ENCODE measurements around the gene DYNC1I1.

The DYNC1I1 gene

DNA sequence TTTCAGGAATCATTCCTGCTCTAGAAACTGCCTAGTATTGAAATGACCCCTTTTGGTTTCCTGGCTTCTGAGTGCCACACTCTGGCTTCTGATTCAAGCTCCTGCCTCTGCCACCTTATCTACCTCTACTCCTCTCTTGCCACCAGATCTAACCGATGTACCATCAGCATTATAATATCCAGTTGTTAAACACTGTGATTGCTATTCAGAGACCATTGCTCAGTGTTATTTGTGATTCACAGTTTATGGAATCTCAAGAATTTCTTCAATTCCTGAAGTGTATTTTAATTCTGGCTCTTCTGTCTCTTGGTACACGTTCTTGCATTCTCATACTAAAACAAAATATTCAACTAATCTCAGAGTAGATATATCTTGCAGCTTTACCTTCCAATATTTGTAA lies 88.7 kb downstream of the DYNC1I1 start:
- WGBS, 2 experiments (ENCODE audit: insufficient coverage in 2 of 2): no CpG with 5 or more reads among the region's 2 CpGs
- Histone ChIP-seq H3K4me1 (ENCODE audit: control insufficient read depth, insufficient read depth, low read length, poor library complexity, severe bottlenecking) (peaks cover 10% of the 10 kb centered on the region), H3K27ac (ENCODE audit: low read depth, low read length, severe bottlenecking) (peak overlapping the region; percentile 18), H3K4me3 (ENCODE audit: extremely low read depth, insufficient read depth, low read length, poor library complexity, severe bottlenecking) (no peak overlapping the region), H3K9me3 (ENCODE audit: control insufficient read depth, low read length) (no peaks in the 10 kb centered on the region), H3K36me3 (ENCODE audit: control insufficient read depth, insufficient read depth, low read length) (no peaks in the 10 kb centered on the region)

DNA sequence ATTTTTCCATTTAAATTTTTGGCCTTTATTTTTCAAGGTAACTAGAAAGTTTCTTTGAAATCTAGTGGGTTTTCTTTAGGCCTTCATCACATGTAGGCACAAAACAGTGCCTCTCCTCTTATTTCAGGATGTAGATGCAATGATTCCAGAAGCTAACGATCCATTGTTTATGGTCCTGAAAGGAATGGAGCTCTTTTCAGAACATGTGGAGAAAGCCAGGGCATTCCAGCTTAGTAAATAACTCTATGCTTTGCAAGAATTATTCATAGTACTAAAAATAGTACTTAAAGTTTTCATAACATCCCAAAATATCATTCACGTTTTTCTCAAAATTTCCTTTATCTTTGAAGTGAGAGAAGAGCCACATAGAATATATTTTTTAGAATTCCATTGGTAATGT lies 91.3 kb downstream of the DYNC1I1 start:
- peaks cover 10% of the 10 kb centered on the region for H3K4me1 ChIP-seq (ENCODE audit: control insufficient read depth, insufficient read depth, low read length, poor library complexity, severe bottlenecking)
- no peak overlapping the region for H3K4me3 ChIP-seq (ENCODE audit: extremely low read depth, insufficient read depth, low read length, poor library complexity, severe bottlenecking)
- H3K9me3 ChIP-seq (ENCODE audit: control insufficient read depth, low read length): no peaks in the 10 kb centered on the region
- no CpG with 5 or more reads among the region's 2 CpGs for WGBS, 2 experiments (ENCODE audit: insufficient coverage in 2 of 2)
- H3K27ac ChIP-seq (ENCODE audit: low read depth, low read length, severe bottlenecking): no peak overlapping the region
- no peaks in the 10 kb centered on the region for H3K36me3 ChIP-seq (ENCODE audit: control insufficient read depth, insufficient read depth, low read length)

DNA sequence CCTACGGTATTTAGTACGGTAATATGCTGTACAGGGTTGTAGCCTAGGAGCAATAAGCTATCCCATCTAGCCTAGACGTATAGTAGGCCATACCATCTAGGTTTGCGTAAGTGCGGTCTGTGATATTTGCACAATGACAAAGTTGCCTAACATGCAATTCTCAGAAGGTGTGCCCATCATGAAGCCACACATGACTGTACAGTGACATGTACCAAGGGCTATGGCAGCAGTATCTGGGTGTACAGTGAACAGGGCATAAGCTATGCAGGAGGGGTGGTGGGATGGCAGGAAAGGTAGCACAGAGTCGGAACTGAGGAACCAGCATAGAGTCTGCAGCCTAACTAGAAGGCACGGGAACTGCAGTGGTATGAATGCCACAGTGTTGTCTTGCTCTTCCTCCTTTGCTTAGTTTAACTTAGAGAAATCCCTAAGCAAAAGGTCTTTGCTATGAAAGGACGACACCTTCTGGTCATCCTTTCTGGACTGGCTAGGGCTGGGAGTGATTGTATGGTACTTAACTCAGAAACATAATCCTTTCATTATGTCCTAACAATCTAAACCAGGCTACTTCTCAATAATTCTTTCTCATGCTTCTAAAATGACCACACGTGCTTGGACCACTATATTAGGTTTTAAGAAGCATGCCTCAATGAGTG lies 93.5 kb downstream of the DYNC1I1 start:
- no peaks in the 10 kb centered on the region for H3K9me3 ChIP-seq (ENCODE audit: control insufficient read depth, low read length)
- no peaks in the 10 kb centered on the region for H3K36me3 ChIP-seq (ENCODE audit: control insufficient read depth, insufficient read depth, low read length)
- H3K4me1 ChIP-seq (ENCODE audit: control insufficient read depth, insufficient read depth, low read length, poor library complexity, severe bottlenecking): peaks cover 6% of the 10 kb centered on the region
- H3K4me3 ChIP-seq (ENCODE audit: extremely low read depth, insufficient read depth, low read length, poor library complexity, severe bottlenecking): no peak overlapping the region
- WGBS, 2 experiments (ENCODE audit: insufficient coverage in 2 of 2): 84 to 88% methylated on average over 7 of the region's 9 CpGs
- H3K27ac ChIP-seq (ENCODE audit: low read depth, low read length, severe bottlenecking): no peak overlapping the region

DNA sequence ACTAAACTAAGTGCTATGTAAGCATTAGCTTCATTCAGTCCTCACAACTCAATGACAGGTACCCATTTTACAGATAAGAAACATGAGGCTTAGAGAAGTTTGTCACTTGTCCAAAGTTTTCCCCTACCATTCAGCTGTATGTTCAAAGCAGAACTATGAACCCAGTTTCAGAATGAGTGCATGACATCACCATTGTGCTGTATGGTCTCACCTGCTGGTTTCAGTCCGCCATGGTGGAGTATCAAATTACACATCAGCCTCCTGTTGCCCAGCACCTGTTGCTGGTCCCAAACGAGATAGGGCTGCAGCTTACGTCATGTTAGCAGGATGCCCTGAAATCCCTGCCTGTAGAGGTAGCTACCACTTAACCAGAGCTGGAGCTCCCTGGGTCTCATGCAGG lies 95.0 kb downstream of the DYNC1I1 start:
- Histone ChIP-seq H3K4me1 (ENCODE audit: control insufficient read depth, insufficient read depth, low read length, poor library complexity, severe bottlenecking) (no peaks in the 10 kb centered on the region), H3K4me3 (ENCODE audit: extremely low read depth, insufficient read depth, low read length, poor library complexity, severe bottlenecking) (no peak overlapping the region), H3K36me3 (ENCODE audit: control insufficient read depth, insufficient read depth, low read length) (no peaks in the 10 kb centered on the region), H3K9me3 (ENCODE audit: control insufficient read depth, low read length) (no peaks in the 10 kb centered on the region), H3K27ac (ENCODE audit: low read depth, low read length, severe bottlenecking) (no peak overlapping the region)
- WGBS, 2 experiments (ENCODE audit: insufficient coverage in 2 of 2): 81 to 85% methylated on average over 3 of the region's 3 CpGs

DNA sequence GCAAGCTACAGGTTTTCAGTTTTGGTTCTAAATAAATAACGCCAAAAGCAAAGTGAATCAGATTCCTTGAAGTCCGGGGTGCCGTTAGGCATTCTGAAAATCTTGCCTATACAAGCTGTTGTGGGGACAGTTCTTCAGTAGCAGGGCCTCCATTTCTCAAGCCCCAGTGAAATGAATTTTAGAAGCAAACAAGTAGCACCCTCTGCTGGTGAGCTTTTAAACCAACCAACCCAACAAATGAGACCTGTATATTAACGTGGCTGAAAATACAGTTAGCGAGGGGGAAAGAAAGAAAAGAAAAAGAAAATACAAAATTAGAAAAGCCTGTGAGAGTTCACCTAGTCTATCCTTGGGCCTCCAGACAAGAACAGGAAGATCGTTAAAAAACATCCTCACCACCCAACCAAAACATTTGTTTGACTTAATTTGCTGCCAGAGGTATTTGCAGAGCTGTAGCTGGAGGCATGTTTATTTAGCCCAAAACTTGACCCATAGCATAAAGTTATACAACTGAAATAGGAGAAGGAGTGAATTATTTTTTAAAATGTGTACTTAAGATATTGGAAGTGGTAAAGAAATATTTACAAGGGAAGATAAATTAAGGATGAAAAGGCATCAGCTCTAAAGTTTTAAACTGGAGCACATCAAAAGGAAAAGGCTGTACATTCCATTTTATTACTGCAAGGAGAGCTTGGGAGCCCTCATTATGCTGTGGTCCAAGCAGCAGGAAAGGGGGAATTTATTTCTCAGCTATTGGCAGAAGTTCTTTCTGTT lies 98.9 kb downstream of the DYNC1I1 start:
- WGBS, 2 experiments (ENCODE audit: insufficient coverage in 2 of 2): 34 to 36% methylated on average over 3 of the region's 6 CpGs
- Histone ChIP-seq H3K27ac (ENCODE audit: low read depth, low read length, severe bottlenecking) (no peak overlapping the region), H3K4me3 (ENCODE audit: extremely low read depth, insufficient read depth, low read length, poor library complexity, severe bottlenecking) (no peak overlapping the region), H3K36me3 (ENCODE audit: control insufficient read depth, insufficient read depth, low read length) (peaks cover 5% of the 10 kb centered on the region), H3K4me1 (ENCODE audit: control insufficient read depth, insufficient read depth, low read length, poor library complexity, severe bottlenecking) (no peaks in the 10 kb centered on the region), H3K9me3 (ENCODE audit: control insufficient read depth, low read length) (no peaks in the 10 kb centered on the region)

DNA sequence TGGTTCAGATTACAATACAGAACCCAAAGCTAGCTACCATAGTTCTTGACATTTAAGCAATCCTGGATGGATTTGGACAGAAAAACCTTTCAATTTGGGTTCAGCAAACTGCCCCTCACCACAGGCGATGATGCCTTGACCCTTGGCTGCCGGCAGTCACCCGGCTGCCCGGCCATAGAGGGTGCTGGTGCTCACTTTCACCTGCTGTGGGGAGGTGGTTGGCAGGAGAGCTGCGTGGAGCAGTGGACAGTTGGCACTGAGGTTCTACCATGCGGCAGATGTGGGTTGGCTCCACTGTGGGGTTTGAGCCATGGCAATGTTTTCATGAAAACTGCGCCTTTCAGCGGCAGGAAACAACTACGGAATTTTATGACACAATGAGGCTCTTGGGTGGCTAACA lies 99.5 kb downstream of the DYNC1I1 start:
- Histone ChIP-seq H3K27ac (ENCODE audit: low read depth, low read length, severe bottlenecking) (no peak overlapping the region), H3K9me3 (ENCODE audit: control insufficient read depth, low read length) (no peaks in the 10 kb centered on the region), H3K4me1 (ENCODE audit: control insufficient read depth, insufficient read depth, low read length, poor library complexity, severe bottlenecking) (no peaks in the 10 kb centered on the region), H3K36me3 (ENCODE audit: control insufficient read depth, insufficient read depth, low read length) (peaks cover 5% of the 10 kb centered on the region), H3K4me3 (ENCODE audit: extremely low read depth, insufficient read depth, low read length, poor library complexity, severe bottlenecking) (no peak overlapping the region)
- 91 to 95% methylated on average over 7 to 8 of the region's 9 CpGs for WGBS, 2 experiments (ENCODE audit: insufficient coverage in 2 of 2)

DNA sequence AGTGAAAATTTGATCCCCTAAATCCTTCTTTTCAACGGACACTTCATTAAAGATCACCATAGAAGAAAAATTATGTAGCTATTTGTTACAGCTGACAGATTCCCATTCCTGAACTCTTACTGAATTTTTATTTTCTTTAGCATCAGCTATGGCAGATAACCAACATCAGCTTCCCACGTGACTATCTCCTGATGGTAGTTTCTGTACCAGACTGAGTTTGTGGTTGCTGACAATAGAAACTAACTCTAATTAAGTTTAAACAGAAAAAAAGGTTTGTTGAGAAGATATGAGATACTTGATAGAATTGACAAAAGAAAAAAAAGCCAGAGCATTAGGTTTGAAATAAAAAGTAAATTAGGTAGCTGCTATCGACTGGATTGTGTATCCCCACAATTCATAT lies 101.8 kb downstream of the DYNC1I1 start:
- H3K4me1 ChIP-seq (ENCODE audit: control insufficient read depth, insufficient read depth, low read length, poor library complexity, severe bottlenecking): no peaks in the 10 kb centered on the region
- H3K27ac ChIP-seq (ENCODE audit: low read depth, low read length, severe bottlenecking): no peak overlapping the region
- peaks cover 5% of the 10 kb centered on the region for H3K36me3 ChIP-seq (ENCODE audit: control insufficient read depth, insufficient read depth, low read length)
- H3K4me3 ChIP-seq (ENCODE audit: extremely low read depth, insufficient read depth, low read length, poor library complexity, severe bottlenecking): no peak overlapping the region
- peaks cover 8% of the 10 kb centered on the region for H3K9me3 ChIP-seq (ENCODE audit: control insufficient read depth, low read length)
- no CpG with 5 or more reads among the region's 3 CpGs for WGBS, 2 experiments (ENCODE audit: insufficient coverage in 2 of 2)

DNA sequence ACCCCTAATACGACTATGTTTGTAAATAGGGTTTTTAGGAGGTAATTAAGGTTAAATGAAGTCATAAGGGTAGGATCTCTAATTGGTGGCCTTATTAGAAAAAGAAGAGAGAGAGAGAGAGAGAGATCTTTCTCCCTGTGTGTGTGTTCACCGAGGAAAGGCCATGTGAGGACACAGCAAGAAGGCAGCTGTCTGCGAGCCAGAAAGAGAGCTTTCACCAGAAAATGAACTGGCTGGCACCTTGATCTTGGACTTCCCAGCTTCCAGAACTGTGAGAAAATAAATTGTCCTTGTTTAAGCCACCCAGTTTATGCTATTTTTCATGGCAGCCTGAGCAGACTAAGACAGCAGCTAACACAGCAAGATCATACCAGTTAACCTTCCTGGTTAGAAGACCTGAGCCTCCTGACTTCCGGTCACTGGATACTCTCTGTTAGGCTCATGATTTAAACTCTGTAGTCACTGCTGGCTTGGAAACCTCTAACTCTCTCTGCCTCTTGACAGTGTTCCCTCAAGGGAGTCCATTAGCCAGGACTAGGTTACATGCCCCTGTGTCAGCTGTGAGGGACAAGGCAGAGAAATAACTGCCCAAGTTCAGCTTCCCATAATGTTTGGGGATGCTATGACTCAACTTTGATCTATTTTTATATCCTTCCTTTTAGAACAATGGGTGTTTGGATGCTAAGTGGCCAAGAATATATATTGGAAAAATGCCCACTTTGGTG lies 102.3 kb downstream of the DYNC1I1 start:
- H3K4me1 ChIP-seq (ENCODE audit: control insufficient read depth, insufficient read depth, low read length, poor library complexity, severe bottlenecking): no peaks in the 10 kb centered on the region
- H3K9me3 ChIP-seq (ENCODE audit: control insufficient read depth, low read length): peaks cover 8% of the 10 kb centered on the region
- no peak overlapping the region for H3K27ac ChIP-seq (ENCODE audit: low read depth, low read length, severe bottlenecking)
- peaks cover 5% of the 10 kb centered on the region for H3K36me3 ChIP-seq (ENCODE audit: control insufficient read depth, insufficient read depth, low read length)
- H3K4me3 ChIP-seq (ENCODE audit: extremely low read depth, insufficient read depth, low read length, poor library complexity, severe bottlenecking): no peak overlapping the region
- 86 to 100% methylated on average over 1 to 3 of the region's 4 CpGs for WGBS, 2 experiments (ENCODE audit: insufficient coverage in 2 of 2)

DNA sequence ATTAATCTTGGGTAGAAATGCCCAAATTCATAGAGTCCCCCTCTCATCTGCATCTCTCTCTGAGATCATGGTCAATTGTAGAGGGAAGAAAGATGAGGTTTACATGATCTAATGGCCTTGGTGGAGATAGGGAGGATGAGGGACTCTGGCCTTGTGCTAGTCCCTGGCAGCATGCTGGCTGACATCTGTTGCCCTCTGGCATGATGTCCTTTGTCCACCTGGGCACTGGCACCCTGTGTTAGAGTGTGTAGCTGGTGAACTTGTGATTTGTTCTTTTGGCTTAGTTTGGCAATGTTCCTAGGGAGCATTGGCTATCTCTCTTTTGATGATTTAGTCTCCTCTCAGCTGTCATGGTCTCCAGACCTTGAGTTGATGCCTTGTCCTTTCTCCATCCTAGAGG lies 103.2 kb downstream of the DYNC1I1 start:
- Histone ChIP-seq H3K4me1 (ENCODE audit: control insufficient read depth, insufficient read depth, low read length, poor library complexity, severe bottlenecking) (no peaks in the 10 kb centered on the region), H3K9me3 (ENCODE audit: control insufficient read depth, low read length) (peaks cover 8% of the 10 kb centered on the region), H3K36me3 (ENCODE audit: control insufficient read depth, insufficient read depth, low read length) (peaks cover 5% of the 10 kb centered on the region), H3K4me3 (ENCODE audit: extremely low read depth, insufficient read depth, low read length, poor library complexity, severe bottlenecking) (no peak overlapping the region), H3K27ac (ENCODE audit: low read depth, low read length, severe bottlenecking) (no peak overlapping the region)

DNA sequence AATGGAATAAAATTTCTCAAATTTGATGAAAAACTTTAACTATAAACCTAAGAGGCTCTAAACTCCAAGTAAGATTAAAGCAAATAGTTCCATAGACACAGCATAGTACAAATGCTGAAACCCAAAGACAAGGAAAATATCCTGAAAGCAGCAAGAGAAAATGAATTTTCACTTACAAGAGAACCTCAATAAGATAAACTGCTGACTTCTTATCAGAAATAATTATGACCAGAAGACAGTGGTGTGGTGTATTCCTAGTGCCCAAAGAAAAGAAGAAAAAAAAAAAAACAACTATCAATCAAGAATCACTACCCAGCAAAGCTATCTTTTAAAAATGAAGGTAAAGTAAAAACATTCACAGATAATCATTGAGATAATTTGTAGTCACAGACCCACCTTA lies 106.3 kb downstream of the DYNC1I1 start:
- H3K4me3 ChIP-seq (ENCODE audit: extremely low read depth, insufficient read depth, low read length, poor library complexity, severe bottlenecking): no peak overlapping the region
- H3K36me3 ChIP-seq (ENCODE audit: control insufficient read depth, insufficient read depth, low read length): peaks cover 5% of the 10 kb centered on the region
- no peaks in the 10 kb centered on the region for H3K4me1 ChIP-seq (ENCODE audit: control insufficient read depth, insufficient read depth, low read length, poor library complexity, severe bottlenecking)
- H3K27ac ChIP-seq (ENCODE audit: low read depth, low read length, severe bottlenecking): no peak overlapping the region
- peaks cover 8% of the 10 kb centered on the region for H3K9me3 ChIP-seq (ENCODE audit: control insufficient read depth, low read length)

DNA sequence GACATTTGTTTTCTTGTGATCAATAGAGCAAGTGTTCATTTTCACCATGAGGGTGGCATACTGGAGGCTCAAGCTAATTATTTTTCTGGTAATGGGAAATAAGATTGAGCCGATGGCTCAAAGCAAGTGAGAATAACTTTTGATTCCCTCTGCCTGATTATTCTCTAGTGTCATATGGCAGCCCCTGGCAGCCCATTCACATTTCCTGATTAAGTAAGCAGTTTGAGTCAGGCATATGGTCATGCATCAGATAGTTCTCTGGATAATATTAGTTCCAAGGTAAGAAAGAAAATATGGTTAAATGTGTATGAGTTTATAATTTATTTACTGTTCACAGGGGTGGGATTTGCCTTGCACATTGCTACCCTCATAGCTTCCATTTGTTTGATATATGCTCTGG lies 109.2 kb downstream of the DYNC1I1 start:
- 100% methylated on average over 1 of the region's 1 CpG; no CpG with 5 or more reads in 1 of the 2 experiments for WGBS, 2 experiments (ENCODE audit: insufficient coverage in 2 of 2)
- H3K27ac ChIP-seq (ENCODE audit: low read depth, low read length, severe bottlenecking): no peak overlapping the region
- H3K9me3 ChIP-seq (ENCODE audit: control insufficient read depth, low read length): peaks cover 8% of the 10 kb centered on the region
- no peak overlapping the region for H3K4me3 ChIP-seq (ENCODE audit: extremely low read depth, insufficient read depth, low read length, poor library complexity, severe bottlenecking)
- no peaks in the 10 kb centered on the region for H3K4me1 ChIP-seq (ENCODE audit: control insufficient read depth, insufficient read depth, low read length, poor library complexity, severe bottlenecking)
- H3K36me3 ChIP-seq (ENCODE audit: control insufficient read depth, insufficient read depth, low read length): no peaks in the 10 kb centered on the region
